Neural progenitor cell (in vitro differentiated cells): ENCODE measurements around the gene SUMO3. TPM values are rescaled to one million over a fixed set of nuclear protein-coding genes. Genes with fewer than 3 reads are reported as not detected.
A peak's percentile ranks its signal among the peaks of the same experiment; 100 is the strongest.

Experiments
- DNase-seq: peaks from one replicate; pipeline ENCODE4 v3.0.0-alpha.2; 2016; ENCODE audit warnings: low spot score
- H2AFZ ChIP-seq: fragments of 200-600 bp; sonication (generic); replicated peaks from 2 replicates; pipeline ENCODE4 v1.6.1; 2016; ENCODE audit warnings: antibody characterized with exemption
- H3F3A ChIP-seq: fragments of 200-600 bp; sonication (generic); 2 replicates; pipeline ENCODE4 v1.6.1; 2016; ENCODE audit warnings: antibody characterized with exemption, low read depth
- H3K27ac ChIP-seq: fragments of 200-600 bp; sonication (generic); 2 replicates; pipeline ENCODE4 v1.5.1; 2016; ENCODE audit warnings: mild to moderate bottlenecking
- H3K27me3 ChIP-seq: fragments of 200-600 bp; sonication (generic); 2 replicates; pipeline ENCODE4 v1.6.1; 2016; ENCODE audit warnings: mild to moderate bottlenecking, moderate library complexity
- H3K36me3 ChIP-seq: fragments of 200-600 bp; sonication (generic); 2 replicates; pipeline ENCODE4 v1.5.1; 2016
- H3K4me1 ChIP-seq: fragments of 200-600 bp; sonication (generic); 2 replicates; pipeline ENCODE4 v1.6.1; 2016; ENCODE audit warnings: mixed run types
- H3K4me2 ChIP-seq: fragments of 200-600 bp; sonication (generic); 2 replicates; pipeline ENCODE4 v1.6.1; 2016
- H3K4me3 ChIP-seq: fragments of 200-600 bp; sonication (generic); 2 replicates; pipeline ENCODE4 v1.5.1; 2016
- H3K79me2 ChIP-seq: fragments of 200-600 bp; sonication (generic); 2 replicates; pipeline ENCODE4 v1.6.1; 2016; ENCODE audit warnings: low read depth
- H3K9ac ChIP-seq: fragments of 200-600 bp; sonication (generic); 2 replicates; pipeline ENCODE4 v1.6.1; 2016
- H3K9me3 ChIP-seq: fragments of 200-600 bp; sonication (generic); 2 replicates; pipeline ENCODE4 v1.5.1; 2016; ENCODE audit warnings: low read depth
- H4K20me1 ChIP-seq: fragments of 200-600 bp; sonication (generic); 2 replicates; pipeline ENCODE4 v1.6.1; 2016; ENCODE audit warnings: low read depth
- H3K27ac Mint-ChIP-seq: 3 replicates; pipeline ENCODE4 v1.8.0; 2021; ENCODE audit warnings: mixed read lengths
- H3K27me3 Mint-ChIP-seq: 2 replicates; pipeline ENCODE4 v1.8.0; 2022; ENCODE audit warnings: low read depth, mild to moderate bottlenecking, inconsistent platforms, moderate library complexity, mixed read lengths; ENCODE audit not compliant: insufficient read depth
- H3K36me3 Mint-ChIP-seq: 3 replicates; pipeline ENCODE4 v1.8.0; 2021; ENCODE audit warnings: mixed read lengths
- H3K4me1 Mint-ChIP-seq: 3 replicates; pipeline ENCODE4 v1.8.0; 2021; ENCODE audit warnings: mixed read lengths
- H3K4me3 Mint-ChIP-seq: 3 replicates; pipeline ENCODE4 v1.8.0; 2021; ENCODE audit warnings: mild to moderate bottlenecking, moderate library complexity, mixed read lengths
- H3K9me3 Mint-ChIP-seq: 3 replicates; pipeline ENCODE4 v1.8.0; 2020; ENCODE audit warnings: mixed read lengths
- EZH2 ChIP-seq: fragments of 200-600 bp; sonication (generic); IDR thresholded peaks from 2 replicates; pipeline ENCODE4 v1.6.1; 2017; ENCODE audit warnings: antibody characterized with exemption, mild to moderate bottlenecking, moderate library complexity
- EZH2phosphoT487 ChIP-seq: fragments of 200-600 bp; sonication (generic); IDR thresholded peaks from 2 replicates; pipeline ENCODE4 v1.6.1; 2017; ENCODE audit warnings: antibody characterized with exemption
- total RNA-seq: library from RNA; depleted of rRNA; stranded (reverse); fragments of >200 nt; gene quantifications from 2 replicates; pipeline ENCODE4 v1.2.3, GENCODE V29; 2015; ENCODE audit warnings: low replicate concordance
- TF ChIP-seq, protein P1 (sequence below): fragments of 200-600 bp; sonication (generic); IDR thresholded peaks from 2 replicates; pipeline ENCODE4 v1.5.1; 2017; ENCODE audit warnings: antibody characterized with exemption, mild to moderate bottlenecking

SUMO3 gene
- total RNA-seq, 1 donor from 2014 or later, result 135 TPM

DNA sequence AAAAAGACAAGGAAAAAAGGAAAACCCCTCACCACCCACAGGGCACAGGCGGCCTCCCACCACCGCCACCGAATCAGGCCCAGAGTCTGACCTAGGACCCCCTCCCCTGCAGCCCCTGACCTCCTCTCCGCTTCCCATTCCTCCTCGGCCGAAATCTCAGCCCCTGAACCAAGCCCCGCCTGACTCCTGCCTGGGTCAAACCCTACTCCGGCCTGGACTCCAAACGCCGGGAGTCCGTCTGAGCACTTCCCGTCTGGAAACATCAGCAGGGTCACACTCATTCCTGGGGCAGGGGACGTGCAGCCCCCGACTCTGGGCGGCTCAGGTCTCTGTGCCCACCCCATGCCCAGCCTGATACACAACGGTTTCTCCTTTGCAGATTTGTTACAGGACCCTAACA, 26.4 kb upstream of the SUMO3 start:
- H2AFZ ChIP-seq, result peak overlapping the region; percentile 77
- no peak overlapping the region for H3K9ac ChIP-seq
- H3K4me2 ChIP-seq, result peak overlapping the region; percentile 58
- Mint-ChIP-seq H3K27me3 (peaks cover 10% of the 10 kb centered on the region), H3K4me1 (peaks cover 13% of the 10 kb centered on the region), H3K4me3 (no peak overlapping the region), H3K9me3 (no peaks in the 10 kb centered on the region), H3K27ac (no peak overlapping the region), H3K36me3 (peaks cover 3% of the 10 kb centered on the region)
- peaks cover 25% of the 10 kb centered on the region for H3F3A ChIP-seq
- no peaks in the 10 kb centered on the region for H3K79me2 ChIP-seq
- H3K4me1 ChIP-seq, result peaks cover 6% of the 10 kb centered on the region
- no peaks in the 10 kb centered on the region for H3K27me3 ChIP-seq
- DNase-seq, result peak; percentile 32
- H3K4me3 ChIP-seq, result no peak overlapping the region
- no peak overlapping the region for H3K27ac ChIP-seq
- TF ChIP-seq, protein P1, sequence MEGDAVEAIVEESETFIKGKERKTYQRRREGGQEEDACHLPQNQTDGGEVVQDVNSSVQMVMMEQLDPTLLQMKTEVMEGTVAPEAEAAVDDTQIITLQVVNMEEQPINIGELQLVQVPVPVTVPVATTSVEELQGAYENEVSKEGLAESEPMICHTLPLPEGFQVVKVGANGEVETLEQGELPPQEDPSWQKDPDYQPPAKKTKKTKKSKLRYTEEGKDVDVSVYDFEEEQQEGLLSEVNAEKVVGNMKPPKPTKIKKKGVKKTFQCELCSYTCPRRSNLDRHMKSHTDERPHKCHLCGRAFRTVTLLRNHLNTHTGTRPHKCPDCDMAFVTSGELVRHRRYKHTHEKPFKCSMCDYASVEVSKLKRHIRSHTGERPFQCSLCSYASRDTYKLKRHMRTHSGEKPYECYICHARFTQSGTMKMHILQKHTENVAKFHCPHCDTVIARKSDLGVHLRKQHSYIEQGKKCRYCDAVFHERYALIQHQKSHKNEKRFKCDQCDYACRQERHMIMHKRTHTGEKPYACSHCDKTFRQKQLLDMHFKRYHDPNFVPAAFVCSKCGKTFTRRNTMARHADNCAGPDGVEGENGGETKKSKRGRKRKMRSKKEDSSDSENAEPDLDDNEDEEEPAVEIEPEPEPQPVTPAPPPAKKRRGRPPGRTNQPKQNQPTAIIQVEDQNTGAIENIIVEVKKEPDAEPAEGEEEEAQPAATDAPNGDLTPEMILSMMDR, result no peak
- TF ChIP-seq EZH2phosphoT487, result no peak
- H3K36me3 ChIP-seq, result no peaks in the 10 kb centered on the region
- H3K9me3 ChIP-seq, result no peaks in the 10 kb centered on the region
- H4K20me1 ChIP-seq, result no peaks in the 10 kb centered on the region

DNA sequence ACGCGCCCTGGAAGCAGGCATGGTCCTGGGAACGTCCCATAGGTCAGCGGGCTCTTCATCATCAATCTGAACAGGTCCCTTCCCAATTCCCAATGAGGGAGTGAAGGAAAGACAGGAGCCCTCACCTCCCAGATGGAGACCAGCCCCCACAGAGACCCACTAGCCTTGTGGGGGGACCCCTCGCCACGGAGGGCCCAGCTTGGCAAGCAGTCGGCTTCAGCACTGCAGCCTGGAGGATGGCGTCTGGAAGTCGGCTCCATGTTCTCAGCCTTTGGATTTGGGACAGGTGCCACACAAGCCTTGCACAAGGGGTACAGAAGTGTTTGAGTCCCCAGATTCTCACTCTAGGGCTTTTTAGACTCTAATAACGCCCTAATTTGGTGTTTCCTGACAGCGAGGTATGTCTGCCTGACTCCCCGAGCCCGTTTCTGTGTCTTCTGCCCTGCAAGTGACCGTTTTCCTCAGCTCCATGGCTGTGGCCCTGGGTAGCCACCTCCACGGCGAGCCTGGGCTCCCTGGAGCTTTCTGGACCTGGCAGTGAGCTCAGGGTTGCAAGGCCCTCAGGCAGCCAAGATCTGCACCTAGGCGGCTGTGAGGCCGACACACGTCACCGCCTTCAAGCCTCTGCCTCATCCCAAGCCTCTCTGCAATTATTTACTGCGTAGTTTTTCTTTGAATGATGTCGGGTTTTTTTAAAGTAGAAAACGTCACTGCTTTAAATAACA, 25.0 kb upstream of the SUMO3 start:
- H3K4me1 ChIP-seq, result peaks cover 6% of the 10 kb centered on the region
- no peak overlapping the region for H3K27ac ChIP-seq
- TF ChIP-seq EZH2phosphoT487, result no peak
- TF ChIP-seq EZH2, result no peak
- TF ChIP-seq, protein P1, result no peak
- no peak overlapping the region for H2AFZ ChIP-seq
- no peaks in the 10 kb centered on the region for H3K27me3 ChIP-seq
- H3F3A ChIP-seq, result peaks cover 25% of the 10 kb centered on the region
- H4K20me1 ChIP-seq, result no peaks in the 10 kb centered on the region
- no peaks in the 10 kb centered on the region for H3K9me3 ChIP-seq
- peaks cover 12% of the 10 kb centered on the region for H3K27me3 Mint-ChIP-seq
- no peaks in the 10 kb centered on the region for H3K36me3 Mint-ChIP-seq
- no peak overlapping the region for H3K9ac ChIP-seq
- H3K36me3 ChIP-seq, result no peaks in the 10 kb centered on the region
- H3K4me2 ChIP-seq, result no peak overlapping the region
- H3K9me3 Mint-ChIP-seq, result no peaks in the 10 kb centered on the region
- DNase-seq, result no peak
- peaks cover 15% of the 10 kb centered on the region for H3K4me1 Mint-ChIP-seq
- no peak overlapping the region for H3K27ac Mint-ChIP-seq
- no peak overlapping the region for H3K4me3 ChIP-seq
- H3K79me2 ChIP-seq, result no peaks in the 10 kb centered on the region
- H3K4me3 Mint-ChIP-seq, result no peak overlapping the region

DNA sequence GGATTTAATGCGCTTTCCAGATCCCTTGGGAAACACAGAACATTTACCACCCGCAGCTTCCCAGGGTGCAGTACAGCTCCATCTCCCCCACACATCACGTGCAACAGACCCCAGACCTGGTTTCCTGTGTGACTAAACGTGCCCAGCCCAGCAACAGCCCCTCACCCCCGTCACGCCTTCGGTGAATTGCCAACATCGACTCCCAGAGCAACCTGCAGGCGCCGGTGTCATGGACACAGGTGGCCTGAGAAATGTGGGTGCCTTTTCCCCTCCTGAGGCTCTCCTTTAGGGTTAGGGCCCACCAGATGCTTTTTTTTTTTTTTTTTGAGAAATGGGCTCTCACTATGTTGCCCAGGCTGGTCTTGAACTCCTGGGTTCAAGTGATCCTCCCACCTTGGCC, 24.2 kb upstream of the SUMO3 start:
- no peak for TF ChIP-seq EZH2phosphoT487
- TF ChIP-seq, protein P1, result no peak
- no peak for TF ChIP-seq EZH2
- H3K4me1 ChIP-seq, result peaks cover 6% of the 10 kb centered on the region
- Mint-ChIP-seq H3K4me1 (peaks cover 15% of the 10 kb centered on the region), H3K9me3 (no peaks in the 10 kb centered on the region), H3K36me3 (no peaks in the 10 kb centered on the region), H3K27ac (no peak overlapping the region), H3K4me3 (no peak overlapping the region), H3K27me3 (peaks cover 13% of the 10 kb centered on the region)
- no peak overlapping the region for H3K4me2 ChIP-seq
- no peak for DNase-seq
- H4K20me1 ChIP-seq, result no peaks in the 10 kb centered on the region
- H3F3A ChIP-seq, result peaks cover 25% of the 10 kb centered on the region
- H3K4me3 ChIP-seq, result no peak overlapping the region
- no peaks in the 10 kb centered on the region for H3K9me3 ChIP-seq
- no peak overlapping the region for H3K9ac ChIP-seq
- no peaks in the 10 kb centered on the region for H3K27me3 ChIP-seq
- H3K27ac ChIP-seq, result no peak overlapping the region
- no peaks in the 10 kb centered on the region for H3K36me3 ChIP-seq
- no peaks in the 10 kb centered on the region for H3K79me2 ChIP-seq
- no peak overlapping the region for H2AFZ ChIP-seq
